ENCODE data around the gene MRPL33.

The MRPL33 gene

GRCh38 chr2:27782701-27783100 is 11.2 kb downstream of the MRPL33 start:
- H3K27me3 ChIP-seq (ENCODE audit: insufficient read depth, insufficient read length), result no peaks in the 10 kb centered on the region
- no peaks in the 10 kb centered on the region for H3K4me1 ChIP-seq (ENCODE audit: insufficient read depth, insufficient read length)
- TF ChIP-seq YY1 (IDR thresholded peaks at IDR 0.05; ENCODE audit: insufficient read depth, insufficient read length), result no peak
- TF ChIP-seq ZNF274 (IDR thresholded peaks at IDR 0.05; ENCODE audit: low read depth, low read length), result no peak
- no peak for TF ChIP-seq SUZ12 (IDR thresholded peaks at IDR 0.05; ENCODE audit: extremely low read depth, insufficient read depth, insufficient read length)
- H3K9ac ChIP-seq (ENCODE audit: insufficient read length, low read depth), result no peak overlapping the region
- H3K36me3 ChIP-seq (ENCODE audit: insufficient read depth, insufficient read length, low read length), result peaks cover 25% of the 10 kb centered on the region
- H3K4me3 ChIP-seq (ENCODE audit: insufficient read length, low read depth), result no peak overlapping the region
- no peaks in the 10 kb centered on the region for H3K9me3 ChIP-seq (ENCODE audit: insufficient read depth, low read length)
- DNase-seq (ENCODE audit: low read depth, low spot score), result no peak

GRCh38 chr2:27790796-27791195 is 19.3 kb downstream of the MRPL33 start:
- no peak for DNase-seq (ENCODE audit: low read depth, low spot score)
- Histone ChIP-seq H3K9ac (ENCODE audit: insufficient read length, low read depth) (no peak overlapping the region), H3K4me1 (ENCODE audit: insufficient read depth, insufficient read length) (no peaks in the 10 kb centered on the region), H3K27me3 (ENCODE audit: insufficient read depth, insufficient read length) (no peaks in the 10 kb centered on the region), H3K4me3 (ENCODE audit: insufficient read length, low read depth) (no peak overlapping the region), H3K9me3 (ENCODE audit: insufficient read depth, low read length) (0 out of 2 replicates have a peak, but pooled peaks cover 3% of the 10 kb centered on the region), H3K36me3 (ENCODE audit: insufficient read depth, insufficient read length, low read length) (no peaks in the 10 kb centered on the region)
- TF ChIP-seq SUZ12 (IDR thresholded peaks at IDR 0.05; ENCODE audit: extremely low read depth, insufficient read depth, insufficient read length), result no peak
- TF ChIP-seq ZNF274 (IDR thresholded peaks at IDR 0.05; ENCODE audit: low read depth, low read length), result no peak
- no peak for TF ChIP-seq YY1 (IDR thresholded peaks at IDR 0.05; ENCODE audit: insufficient read depth, insufficient read length)

- H3K27me3 ChIP-seq (ENCODE audit: insufficient read depth, insufficient read length), result no peaks in the 10 kb centered on the region
- no peak overlapping the region for H3K4me3 ChIP-seq (ENCODE audit: insufficient read length, low read depth)
- 0 out of 2 replicates have a peak, but pooled peaks cover 3% of the 10 kb centered on the region for H3K9me3 ChIP-seq (ENCODE audit: insufficient read depth, low read length)
- no peaks in the 10 kb centered on the region for H3K36me3 ChIP-seq (ENCODE audit: insufficient read depth, insufficient read length, low read length)
- no peak overlapping the region for H3K9ac ChIP-seq (ENCODE audit: insufficient read length, low read depth)
- TF ChIP-seq YY1 (IDR thresholded peaks at IDR 0.05; ENCODE audit: insufficient read depth, insufficient read length) (no peak), ZNF274 (IDR thresholded peaks at IDR 0.05; ENCODE audit: low read depth, low read length) (no peak), SUZ12 (IDR thresholded peaks at IDR 0.05; ENCODE audit: extremely low read depth, insufficient read depth, insufficient read length) (no peak)
- H3K4me1 ChIP-seq (ENCODE audit: insufficient read depth, insufficient read length), result no peaks in the 10 kb centered on the region
- no peak for DNase-seq (ENCODE audit: low read depth, low spot score)
Measured at GRCh38 chr2:27792759-27793158, 21.2 kb downstream of the MRPL33 start.

- Histone ChIP-seq H3K27me3 (ENCODE audit: insufficient read depth, insufficient read length) (no peaks in the 10 kb centered on the region), H3K4me3 (ENCODE audit: insufficient read length, low read depth) (no peak overlapping the region), H3K4me1 (ENCODE audit: insufficient read depth, insufficient read length) (peaks cover 8% of the 10 kb centered on the region), H3K36me3 (ENCODE audit: insufficient read depth, insufficient read length, low read length) (no peaks in the 10 kb centered on the region), H3K9me3 (ENCODE audit: insufficient read depth, low read length) (0 out of 2 replicates have a peak, but pooled peaks cover under 1% of the 10 kb centered on the region), H3K9ac (ENCODE audit: insufficient read length, low read depth) (no peak overlapping the region)
- TF ChIP-seq ZNF274 (IDR thresholded peaks at IDR 0.05; ENCODE audit: low read depth, low read length) (no peak), YY1 (IDR thresholded peaks at IDR 0.05; ENCODE audit: insufficient read depth, insufficient read length) (no peak)
- no peak for DNase-seq (ENCODE audit: low read depth, low spot score)
Measured at GRCh38 chr2:27795093-27795834, 23.7 kb downstream of the MRPL33 start.

GRCh38 chr2:27795868-27796277 is 24.4 kb downstream of the MRPL33 start:
- Histone ChIP-seq H3K4me3 (ENCODE audit: insufficient read length, low read depth) (no peak overlapping the region), H3K36me3 (ENCODE audit: insufficient read depth, insufficient read length, low read length) (no peaks in the 10 kb centered on the region), H3K27me3 (ENCODE audit: insufficient read depth, insufficient read length) (no peaks in the 10 kb centered on the region), H3K9me3 (ENCODE audit: insufficient read depth, low read length) (no peaks in the 10 kb centered on the region), H3K9ac (ENCODE audit: insufficient read length, low read depth) (no peak overlapping the region), H3K4me1 (ENCODE audit: insufficient read depth, insufficient read length) (peaks cover 8% of the 10 kb centered on the region)
- TF ChIP-seq ZNF274 (IDR thresholded peaks at IDR 0.05; ENCODE audit: low read depth, low read length) (no peak), SUZ12 (IDR thresholded peaks at IDR 0.05; ENCODE audit: extremely low read depth, insufficient read depth, insufficient read length) (no peak), YY1 (IDR thresholded peaks at IDR 0.05; ENCODE audit: insufficient read depth, insufficient read length) (no peak)
- DNase-seq (ENCODE audit: low read depth, low spot score), result no peak

GRCh38 chr2:27796791-27797765 is 25.6 kb downstream of the MRPL33 start:
- Histone ChIP-seq H3K4me3 (ENCODE audit: insufficient read length, low read depth) (no peak overlapping the region), H3K4me1 (ENCODE audit: insufficient read depth, insufficient read length) (peaks cover 8% of the 10 kb centered on the region), H3K36me3 (ENCODE audit: insufficient read depth, insufficient read length, low read length) (no peaks in the 10 kb centered on the region), H3K27me3 (ENCODE audit: insufficient read depth, insufficient read length) (no peaks in the 10 kb centered on the region), H3K9me3 (ENCODE audit: insufficient read depth, low read length) (no peaks in the 10 kb centered on the region), H3K9ac (ENCODE audit: insufficient read length, low read depth) (no peak overlapping the region)
- no peak for DNase-seq (ENCODE audit: low read depth, low spot score)
- TF ChIP-seq SUZ12 (IDR thresholded peaks at IDR 0.05; ENCODE audit: extremely low read depth, insufficient read depth, insufficient read length) (no peak), ZNF274 (IDR thresholded peaks at IDR 0.05; ENCODE audit: low read depth, low read length) (no peak), YY1 (IDR thresholded peaks at IDR 0.05; ENCODE audit: insufficient read depth, insufficient read length) (no peak)

- Histone ChIP-seq H3K9me3 (ENCODE audit: insufficient read depth, low read length) (no peaks in the 10 kb centered on the region), H3K4me1 (ENCODE audit: insufficient read depth, insufficient read length) (peaks cover 8% of the 10 kb centered on the region), H3K27me3 (ENCODE audit: insufficient read depth, insufficient read length) (no peaks in the 10 kb centered on the region), H3K9ac (ENCODE audit: insufficient read length, low read depth) (no peak overlapping the region), H3K4me3 (ENCODE audit: insufficient read length, low read depth) (no peak overlapping the region), H3K36me3 (ENCODE audit: insufficient read depth, insufficient read length, low read length) (no peaks in the 10 kb centered on the region)
- TF ChIP-seq YY1 (IDR thresholded peaks at IDR 0.05; ENCODE audit: insufficient read depth, insufficient read length) (no peak), SUZ12 (IDR thresholded peaks at IDR 0.05; ENCODE audit: extremely low read depth, insufficient read depth, insufficient read length) (no peak), ZNF274 (IDR thresholded peaks at IDR 0.05; ENCODE audit: low read depth, low read length) (no peak)
- no peak for DNase-seq (ENCODE audit: low read depth, low spot score)
Measured at GRCh38 chr2:27797841-27798240, 26.3 kb downstream of the MRPL33 start.

Data from NT2/D1 (cell line).